Stimulated activated CD8-positive, alpha-beta memory T cell treated with anti-CD3 and anti-CD28 coated beads, Interleukin-2, amount 100 ng/mL, for 48 hours (primary cell): ENCODE measurements around the gene FGF2.
"Not testable (repeated sequence)": the region's sequence is repeated elsewhere in the genome, so short reads cannot be mapped to it uniquely, and the experiment has no call there.

Source experiments
- DNase-seq, 2 donors: peaks; one replicate each; pipeline ENCODE4 v3.0.0-alpha.2; 2020; ENCODE audit warnings: low read depth in 2 of 2

FGF2 gene

GRCh38 chr4:122812823-122813222 is 13.8 kb upstream of the FGF2 start:
- not testable (repeated sequence) for DNase-seq

GRCh38 chr4:122814426-122814825 is 12.2 kb upstream of the FGF2 start:
- DNase-seq: no peak

- no peak for DNase-seq
Observed at GRCh38 chr4:122815248-122815647, 11.4 kb upstream of the FGF2 start.

- no peak for DNase-seq
Observed at GRCh38 chr4:122816476-122816875, 10.2 kb upstream of the FGF2 start.

GRCh38 chr4:122819708-122820449 is 6.8 kb upstream of the FGF2 start:
- no peak for DNase-seq

GRCh38 chr4:122821092-122821491 is 5.5 kb upstream of the FGF2 start:
- DNase-seq: no peak

- DNase-seq: no peak
Observed at GRCh38 chr4:122822466-122822865, 4.2 kb upstream of the FGF2 start.

- DNase-seq: no peak
Observed at GRCh38 chr4:122823476-122823875, 3.2 kb upstream of the FGF2 start.

- DNase-seq: no peak
Observed at GRCh38 chr4:122824616-122825015, 2.0 kb upstream of the FGF2 start.

GRCh38 chr4:122826079-122826527 is 528 bp upstream of the FGF2 start:
- no peak for DNase-seq

- peak in 1 of 2 donors; percentile 17 for DNase-seq
Observed at GRCh38 chr4:122827258-122827878, 737 bp downstream of the FGF2 start.

GRCh38 chr4:122827879-122828601 is 1.4 kb downstream of the FGF2 start:
- no peak for DNase-seq

GRCh38 chr4:122830426-122831095 is 3.9 kb downstream of the FGF2 start:
- no peak for DNase-seq

GRCh38 chr4:122831515-122832196 is 5.0 kb downstream of the FGF2 start:
- no peak for DNase-seq

GRCh38 chr4:122832732-122833131 is 6.1 kb downstream of the FGF2 start:
- DNase-seq: no peak

- DNase-seq: no peak
Observed at GRCh38 chr4:122833999-122834398, 7.4 kb downstream of the FGF2 start.

- no peak for DNase-seq
Observed at GRCh38 chr4:122836941-122837340, 10.3 kb downstream of the FGF2 start.

GRCh38 chr4:122838034-122838433 is 11.4 kb downstream of the FGF2 start:
- no peak for DNase-seq

- DNase-seq: no peak
Observed at GRCh38 chr4:122842392-122842791, 15.8 kb downstream of the FGF2 start.

GRCh38 chr4:122842984-122843531 is 16.4 kb downstream of the FGF2 start:
- DNase-seq: no peak

GRCh38 chr4:122844391-122844790 is 17.8 kb downstream of the FGF2 start:
- not testable (repeated sequence) for DNase-seq
